T-helper 1 cell treated with Interleukin-12 subunit alpha and Interleukin-12 subunit beta and Interleukin-4 antibody, amounts not matched to agents 30 ng/mL and 1 ng/mL, for 36 hours (primary cell): ENCODE results near the gene LRRC14B. TPM values are rescaled to one million over a fixed set of nuclear protein-coding genes. Genes with fewer than 3 reads are reported as not detected.
"Not testable (repeated sequence)": the region's sequence is repeated elsewhere in the genome, so short reads cannot be mapped to it uniquely, and the experiment has no call there.

Experiments used
- intact Hi-C: fragments of 100-400 bp; cut with micrococcal nuclease; formaldehyde crosslinking; loops from one replicate; pipeline ENCODE4 v1.15.1; 2024
- total RNA-seq: library from RNA; stranded (reverse); gene quantifications from 2 replicates; pipeline ENCODE4 v1.2.3, GENCODE V29; 2022

Gene LRRC14B
- total RNA-seq, 1 donor from 2014 or later, result not detected

- intact Hi-C loops, result no loop called here
Observed at GRCh38 chr5:160173-160510, 31.2 kb upstream of the LRRC14B start.

- intact Hi-C loops, result no loop called here
Observed at GRCh38 chr5:160921-161802, 30.1 kb upstream of the LRRC14B start.

GRCh38 chr5:161803-162110, 29.5 kb upstream of the LRRC14B start:
- intact Hi-C loops, result no loop called here

GRCh38 chr5:162190-162564, 29.1 kb upstream of the LRRC14B start:
- intact Hi-C loops, result no loop called here

- intact Hi-C loops, result no loop called here
Observed at GRCh38 chr5:162565-163337, 28.5 kb upstream of the LRRC14B start.

- intact Hi-C loops, result no loop called here
Observed at GRCh38 chr5:163338-163620, 28.0 kb upstream of the LRRC14B start.

DNA sequence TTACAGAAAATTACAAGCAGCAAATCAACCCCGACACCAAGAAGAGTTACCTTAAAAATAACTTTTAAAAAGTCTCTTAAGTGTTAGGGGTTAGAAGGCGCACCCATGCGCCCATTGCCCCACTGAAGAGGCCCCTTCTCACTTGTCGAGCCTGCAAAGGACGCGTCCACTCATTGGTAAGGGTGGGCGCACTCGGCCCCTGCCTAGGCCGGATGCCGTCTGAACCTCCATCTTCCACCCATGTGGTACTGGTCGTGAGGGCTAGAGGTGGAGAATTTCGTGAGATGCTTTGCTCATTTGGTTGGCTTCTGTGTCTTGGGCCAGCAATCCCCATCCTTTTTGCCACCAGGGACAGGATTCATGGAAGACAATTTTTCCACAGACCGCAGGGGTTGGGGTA, 27.5 kb upstream of the LRRC14B start:
- intact Hi-C loops, result no loop called here

DNA sequence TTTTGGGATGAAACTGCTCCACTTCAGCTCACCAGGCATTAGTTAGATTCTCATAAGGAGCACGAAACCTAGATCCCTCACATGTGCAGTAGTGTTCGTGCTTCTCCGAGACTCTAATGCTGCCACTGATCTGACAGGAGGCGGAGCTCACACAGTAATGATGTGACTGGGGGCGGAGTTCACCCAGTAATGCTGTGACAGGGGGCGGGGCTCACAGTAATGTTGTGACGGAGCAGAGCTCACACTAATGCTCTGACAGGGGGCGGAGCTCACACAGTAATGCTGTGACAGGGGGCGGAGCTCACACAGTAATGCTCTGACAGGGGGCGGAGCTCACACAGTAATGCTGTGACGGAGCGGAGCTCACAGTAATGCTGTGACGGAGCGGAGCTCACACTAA, 27.1 kb upstream of the LRRC14B start:
- intact Hi-C loops, result no loop called here

- intact Hi-C loops, result not testable (repeated sequence)
Observed at GRCh38 chr5:164783-165182, 26.5 kb upstream of the LRRC14B start.

GRCh38 chr5:166441-167372, 24.6 kb upstream of the LRRC14B start:
- intact Hi-C loops, result no loop called here

- intact Hi-C loops, result no loop called here
Observed at GRCh38 chr5:167511-167910, 23.8 kb upstream of the LRRC14B start.

DNA sequence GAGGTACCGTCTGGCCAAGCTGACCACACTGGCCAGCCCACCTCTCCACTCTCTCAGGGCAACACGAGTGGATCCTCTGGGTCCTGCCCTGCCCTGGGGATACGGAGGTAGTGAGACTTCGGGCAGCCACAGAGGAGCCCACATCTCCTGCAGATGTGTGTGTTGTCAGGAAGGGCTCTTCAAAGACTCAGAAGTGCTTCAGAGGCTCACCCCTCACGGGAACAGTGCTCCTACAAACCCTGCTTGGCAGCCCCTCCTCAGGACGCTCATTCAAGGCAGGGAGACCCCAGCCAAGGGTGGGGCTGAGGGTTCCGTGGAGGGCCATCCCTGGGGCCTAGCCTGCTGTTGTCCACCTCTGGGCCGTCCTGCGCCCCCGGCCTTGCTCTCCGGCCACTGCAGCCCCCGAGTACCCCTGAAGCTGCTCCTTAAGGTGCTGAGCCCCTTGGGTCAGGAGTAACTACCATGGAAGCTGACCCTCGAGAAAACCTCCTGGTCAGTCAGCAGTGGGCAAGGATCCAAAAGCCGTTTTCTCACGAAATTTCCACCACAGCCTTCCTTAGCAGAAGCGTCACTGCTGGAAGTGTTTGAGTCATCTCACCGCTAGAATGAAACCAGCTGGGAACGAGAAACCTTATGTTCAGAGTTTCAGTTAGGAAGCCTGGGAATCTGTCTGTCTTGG, 23.2 kb upstream of the LRRC14B start:
- intact Hi-C loops, result no loop called here

DNA sequence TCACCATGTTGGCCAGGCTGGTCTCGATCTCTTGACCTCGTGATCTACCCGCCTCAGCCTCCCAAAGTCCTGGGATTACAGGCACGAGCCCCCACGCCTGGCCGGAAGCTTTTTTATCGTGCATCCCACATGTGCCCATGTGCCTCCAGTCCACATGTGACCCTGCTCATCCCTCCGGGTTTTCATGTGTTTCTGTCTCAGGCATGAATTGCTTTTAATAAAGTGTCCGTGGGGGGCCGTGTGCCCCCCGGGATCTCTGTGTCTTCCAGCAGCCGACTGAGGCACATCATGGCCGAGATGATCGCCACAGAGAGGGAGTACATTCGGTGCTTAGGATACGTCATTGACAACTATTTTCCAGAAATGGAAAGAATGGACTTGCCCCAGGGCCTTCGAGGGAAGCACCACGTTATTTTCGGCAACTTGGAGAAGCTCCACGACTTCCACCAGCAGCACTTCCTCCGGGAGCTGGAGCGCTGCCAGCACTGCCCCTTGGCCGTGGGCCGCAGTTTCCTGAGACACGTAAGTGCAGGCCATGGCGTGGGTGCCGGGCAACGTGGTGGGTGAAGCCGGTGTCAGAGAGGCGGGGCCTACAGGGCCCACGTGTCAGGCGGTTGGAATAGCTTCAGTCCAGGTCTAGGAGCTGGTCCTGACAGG, 22.1 kb upstream of the LRRC14B start:
- intact Hi-C loops, result no loop called here

- intact Hi-C loops, result no loop called here
Observed at GRCh38 chr5:169728-170094, 21.6 kb upstream of the LRRC14B start.

- intact Hi-C loops, result no loop called here
Observed at GRCh38 chr5:170971-171800, 20.1 kb upstream of the LRRC14B start.

DNA sequence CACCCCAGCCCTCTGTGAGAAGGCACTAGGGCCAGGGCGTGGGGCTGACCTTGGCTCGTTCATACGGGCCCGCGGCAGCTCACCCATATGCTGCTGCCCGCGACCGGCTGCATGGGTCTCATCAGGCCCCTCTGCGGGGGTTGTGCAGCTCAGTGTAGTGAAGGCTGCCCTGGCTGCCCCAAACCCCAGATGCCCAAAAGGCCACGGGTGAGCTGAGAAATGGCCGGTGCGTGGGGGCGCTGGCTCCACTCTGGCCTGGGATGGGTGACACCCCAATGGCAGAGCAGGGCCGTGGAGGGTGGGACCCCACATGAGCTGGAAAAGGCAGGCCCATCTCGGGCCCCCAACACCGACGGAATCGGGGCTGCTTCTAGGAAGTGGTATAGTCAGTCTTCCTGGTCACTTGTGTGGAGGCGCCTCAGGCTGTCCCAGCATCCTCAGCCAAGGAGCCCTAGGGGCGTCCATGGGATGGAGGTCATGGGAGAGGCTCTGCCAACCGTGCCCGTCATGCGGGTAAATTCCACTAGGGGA, 19.4 kb upstream of the LRRC14B start:
- intact Hi-C loops, result no loop called here

DNA sequence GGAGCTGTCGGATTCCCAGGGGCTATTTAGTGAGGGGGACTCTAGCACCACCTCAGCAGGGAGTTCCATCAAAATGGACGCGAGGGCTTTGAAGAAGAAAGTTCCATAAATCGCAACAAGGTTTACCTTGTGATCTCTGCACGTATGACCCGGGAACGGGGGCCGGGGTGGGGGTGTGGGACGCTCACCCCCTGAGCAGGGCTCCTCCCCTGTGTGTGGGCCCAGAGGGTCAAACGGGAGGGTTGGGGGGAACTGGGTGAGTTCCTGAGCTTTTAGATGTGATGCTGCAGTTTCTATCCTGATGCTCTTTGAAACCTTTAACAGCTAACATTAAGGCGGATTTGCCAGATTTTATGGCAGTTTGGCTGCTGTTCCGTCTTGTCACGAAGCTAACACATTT, 18.9 kb upstream of the LRRC14B start:
- intact Hi-C loops, result no loop called here

- intact Hi-C loops, result no loop called here
Observed at GRCh38 chr5:172841-173251, 18.4 kb upstream of the LRRC14B start.

DNA sequence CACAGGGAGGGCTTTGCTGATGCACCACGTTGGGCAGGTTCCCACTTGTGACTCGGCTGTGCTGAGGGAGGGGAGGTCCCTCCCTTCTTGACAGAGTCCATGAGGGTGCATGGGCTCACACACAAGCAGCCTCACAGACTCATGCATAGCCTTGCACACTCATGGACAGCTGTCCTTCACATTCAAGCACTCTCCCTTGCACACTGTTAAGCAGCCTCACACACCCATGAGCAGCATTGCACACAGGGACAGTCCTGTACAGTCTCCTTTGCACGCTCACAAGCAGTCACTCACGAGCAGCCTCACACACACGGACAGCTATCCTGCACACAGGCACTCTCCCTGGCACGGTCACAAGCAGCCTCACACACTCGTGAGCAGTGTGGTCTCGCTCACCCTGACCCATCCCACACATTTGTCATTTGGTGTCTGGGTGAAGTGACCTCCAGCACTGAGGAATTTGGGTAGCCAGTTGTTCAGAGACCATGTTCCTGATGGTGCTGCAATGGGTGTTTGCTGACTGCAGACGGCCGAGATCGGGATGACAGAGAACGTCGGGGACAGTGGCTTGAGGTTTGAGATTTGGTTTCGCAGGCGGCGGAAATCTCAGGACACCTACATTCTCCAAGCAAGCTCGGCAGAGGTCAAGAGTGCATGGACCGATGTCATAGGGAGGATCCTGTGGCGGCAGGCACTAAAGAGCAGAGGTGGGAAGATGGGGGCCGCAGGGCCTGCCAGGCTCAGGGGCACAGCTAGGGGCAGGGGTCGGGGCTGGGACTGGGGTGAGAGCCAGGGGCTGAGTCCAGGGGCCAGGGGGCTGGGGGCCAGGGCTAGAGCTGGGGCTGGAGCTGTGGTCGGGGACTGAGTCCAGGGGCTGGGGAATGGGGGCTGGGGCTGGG, 17.7 kb upstream of the LRRC14B start:
- intact Hi-C loops, result no loop called here
